ENCODE data around the gene KCNS1. TPM values are rescaled to one million over a fixed set of nuclear protein-coding genes. Genes with fewer than 3 reads are reported as not detected.

KCNS1 gene
- total and polyA plus RNA-seq, 2 of the 8 experiments (the other 6 are each of a cell fraction or from before 2014, with no cell fraction given), result 1.4 to 1.8 TPM

DNA sequence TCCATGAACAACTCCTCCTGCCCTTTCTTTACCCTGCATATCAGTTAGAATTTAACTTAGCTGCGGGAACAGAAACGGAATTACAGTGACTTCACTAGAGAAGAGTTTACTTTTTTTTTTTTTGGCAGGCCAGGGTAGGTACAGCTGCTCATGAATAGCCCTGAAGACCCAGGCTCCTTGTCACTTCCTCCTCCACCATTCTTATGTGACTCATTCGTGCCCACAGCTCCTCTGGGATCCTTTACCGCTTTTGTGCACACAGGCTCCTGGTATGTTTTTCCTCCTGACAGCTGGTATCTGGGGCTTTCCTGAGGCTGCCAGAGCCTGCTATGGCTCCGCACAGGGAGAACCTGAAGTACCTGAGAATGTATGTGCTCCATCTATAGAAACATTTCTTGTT, 3.9 kb upstream of the KCNS1 start:
- DNase-seq (ENCODE audit: low read depth in 1 of 2, low spot score in 2 of 2) (no peak), FAIRE-seq (no peak)
- Histone ChIP-seq H3K79me1 (ENCODE audit: low read depth, low read length) (no peaks in the 10 kb centered on the region), H2BK15ac (ENCODE audit: low read length) (no peak overlapping the region), H3K4ac (replicated peaks; ENCODE audit: insufficient read length, low read depth, low read length) (no peak overlapping the region), H3K56ac (replicated peaks; ENCODE audit: insufficient read length, low read depth, low read length) (no peak overlapping the region), H2BK5ac (ENCODE audit: low read depth, low read length) (no peak overlapping the region), H3K9ac (replicated peaks in 1 of 4; ENCODE audit: extremely low read depth in 1 of 4, low read depth in 3 of 4, low read length in 3 of 4) (no peak overlapping the region), H3K14ac (ENCODE audit: insufficient read length) (no peak overlapping the region), H3K27ac (ENCODE audit: low read depth, low read length) (no peak overlapping the region), H3K4me2 (ENCODE audit: insufficient read depth in 1 of 2, low read depth in 2 of 2, low read length in 2 of 2) (no peak overlapping the region), H3K9me3 (ENCODE audit: insufficient read depth in 2 of 2, low read depth in 1 of 2, low read length in 1 of 2) (no peaks in the 10 kb centered on the region; a peak in 1 of 4 replicates), H4K8ac (ENCODE audit: extremely low read depth, insufficient read depth, low read length) (no peak overlapping the region), H3K23me2 (ENCODE audit: low read depth, low read length) (no peaks in the 10 kb centered on the region; the same call in 1 of the 2 replicates), H2BK12ac (ENCODE audit: low read depth, low read length) (no peak overlapping the region), H4K91ac (replicated peaks; ENCODE audit: insufficient read length, low read length) (no peak overlapping the region), H3K27me3 (replicated peaks in 1 of 4; ENCODE audit: control insufficient read depth in 3 of 4, extremely low read depth in 1 of 4, insufficient read depth in 3 of 4, low read length in 3 of 4) (peaks cover 0 to 18% (median 12%) of the 10 kb centered on the region in 4 experiments; a peak in 4 of 7 replicates), H3K23ac (ENCODE audit: insufficient read length) (no peak overlapping the region), H3K18ac (ENCODE audit: extremely low read depth, low read length) (no peak overlapping the region), H4K5ac (ENCODE audit: insufficient read length, low read depth, low read length) (no peak overlapping the region), H3K4me3 (ENCODE audit: extremely low read depth in 1 of 4, insufficient read depth in 2 of 4, low read depth in 3 of 4, low read length in 4 of 4) (no peak overlapping the region), H2AFZ (ENCODE audit: low read length) (no peak overlapping the region), H4K20me1 (replicated peaks in 1 of 2; ENCODE audit: control insufficient read depth in 1 of 2, insufficient read depth in 2 of 2, low read length in 2 of 2) (no peaks in the 10 kb centered on the region), H2AK5ac (ENCODE audit: low read depth, low read length) (no peak overlapping the region), H2BK20ac (ENCODE audit: low read length) (no peak overlapping the region), H3K36me3 (ENCODE audit: control insufficient read depth in 2 of 4, insufficient read depth in 4 of 4, low read length in 3 of 4) (no peaks in the 10 kb centered on the region), H3K4me1 (replicated peaks in 1 of 4; ENCODE audit: control insufficient read depth in 3 of 4, insufficient read depth in 4 of 4, low read length in 3 of 4) (peaks cover 0 to 6% (median 3%) of the 10 kb centered on the region in 4 experiments; a peak in 2 of 7 replicates), H2BK120ac (replicated peaks; ENCODE audit: low read depth, low read length) (no peak overlapping the region), H3K79me2 (ENCODE audit: control insufficient read depth in 1 of 2, insufficient read depth in 2 of 2, low read length in 2 of 2) (no peaks in the 10 kb centered on the region)
- ChIA-PET POLR2A (ENCODE audit: partially characterized antibody) (interaction anchor here (0.6 to 1.5 kb wide), 2 partner anchors 10 to 32 kb away, joined by 3 to 7 read pairs; partner anchors contain the start of gene WFDC5), CTCF (ENCODE audit: partially characterized antibody) (interaction anchor here (0.6 to 17.6 kb wide), 4 partner anchors 8 to 130 kb away, joined by 3 to 233 read pairs (median 114); partner anchors contain the start of gene KCNS1)
- WGBS, 2 experiments (ENCODE audit: extremely low coverage in 1 of 2, insufficient coverage in 1 of 2, insufficient read length in 1 of 2, insufficient replicate concordance in 2 of 2, low coverage in 1 of 2, low lambda C conversion rate in 2 of 2, missing lambda C conversion rate in 1 of 2), result 79% methylated on average over 5 of the region's 5 CpGs; no CpG with 5 or more reads in 1 of the 2 experiments
- TF ChIP-seq SP1 (IDR thresholded peaks at IDR 0.05; ENCODE audit: low read depth, low read length) (no peak), MAFK (IDR thresholded peaks at IDR 0.05; ENCODE audit: low read depth, low read length) (no peak), ASH2L (IDR thresholded peaks at IDR 0.05; ENCODE audit: low read length) (no peak), GABPA (IDR thresholded peaks at IDR 0.05; ENCODE audit: borderline replicate concordance, insufficient read depth, low read length) (no peak), POLR2AphosphoS5 (IDR thresholded peaks at IDR 0.05; ENCODE audit: low read depth, low read length) (no peak)
